Adipose tissue (tissue), 3 donors: ENCODE data around the gene BUB3. TPM values are rescaled to one million over a fixed set of nuclear protein-coding genes. Genes with fewer than 3 reads are reported as not detected.
"Not testable (repeated sequence)": the region's sequence is repeated elsewhere in the genome, so short reads cannot be mapped to it uniquely, and the experiment has no call there.

Source experiments
- H3K27ac ChIP-seq: one replicate; pipeline ENCODE4 v1.5.1; 2013; ENCODE audit warnings: low read depth, low read length
- WGBS, 3 donors: extraction: QIAGEN DNeasy Blood & Tissue Kit; methylation state at CpG; one replicate each; pipeline ENCODE4 v1.1.7; 2013; 5-methylcytosine and 5-hydroxymethylcytosine counted together
- polyA plus RNA-seq, 3 donors: library from polyadenylated mRNA; stranded (reverse); fragments of 200-250 nt; gene quantifications; one replicate each; pipeline ENCODE4 v1.2.3, GENCODE V29; 2013
- donor health status: healthy with polysubstance abuse.
- donor health status: Bipolar disorder and iron deficiency.
- donor health status: healthy.

Gene BUB3
- polyA plus RNA-seq, 3 donors: 27.0 to 50.0 (median 36.4) TPM

DNA sequence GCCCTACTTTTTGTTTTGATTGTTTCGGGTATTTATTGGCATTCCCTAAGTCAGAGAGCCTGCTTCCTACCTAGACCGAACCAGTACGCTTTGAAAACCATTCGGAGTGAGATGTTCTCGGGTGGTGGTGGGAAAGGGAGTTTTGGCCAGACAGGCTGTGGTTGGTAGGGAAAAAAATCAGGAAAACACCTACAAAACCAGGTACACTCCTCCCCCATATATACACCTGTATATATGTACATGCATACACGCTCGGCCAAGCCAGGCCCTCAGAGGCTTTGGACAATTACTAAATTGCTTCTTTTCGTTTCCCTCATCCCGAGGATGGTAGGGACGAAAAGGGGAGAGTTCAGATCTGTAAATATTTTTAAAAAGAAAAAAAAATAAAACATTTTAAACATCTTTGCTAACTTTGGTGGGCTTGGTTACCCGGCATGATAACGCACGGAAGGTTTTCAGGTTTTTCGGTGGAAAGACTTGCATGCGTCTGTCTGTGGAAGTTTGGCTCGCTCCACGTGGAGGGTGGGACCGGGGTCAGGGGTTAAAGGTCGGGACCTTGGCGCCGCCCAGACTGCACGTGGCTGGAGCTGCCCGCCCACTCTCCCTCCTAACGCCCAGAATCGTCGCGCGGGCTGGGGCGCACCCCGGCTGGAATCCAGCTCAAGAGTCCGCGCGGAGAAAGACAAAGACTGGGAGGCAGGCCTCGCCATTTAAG, 3.8 kb upstream of the BUB3 start:
- H3K27ac ChIP-seq: no peak overlapping the region
- 6 to 7% (median 7%) methylated on average over 33 to 34 of the region's 34 CpGs for WGBS, 3 donors

DNA sequence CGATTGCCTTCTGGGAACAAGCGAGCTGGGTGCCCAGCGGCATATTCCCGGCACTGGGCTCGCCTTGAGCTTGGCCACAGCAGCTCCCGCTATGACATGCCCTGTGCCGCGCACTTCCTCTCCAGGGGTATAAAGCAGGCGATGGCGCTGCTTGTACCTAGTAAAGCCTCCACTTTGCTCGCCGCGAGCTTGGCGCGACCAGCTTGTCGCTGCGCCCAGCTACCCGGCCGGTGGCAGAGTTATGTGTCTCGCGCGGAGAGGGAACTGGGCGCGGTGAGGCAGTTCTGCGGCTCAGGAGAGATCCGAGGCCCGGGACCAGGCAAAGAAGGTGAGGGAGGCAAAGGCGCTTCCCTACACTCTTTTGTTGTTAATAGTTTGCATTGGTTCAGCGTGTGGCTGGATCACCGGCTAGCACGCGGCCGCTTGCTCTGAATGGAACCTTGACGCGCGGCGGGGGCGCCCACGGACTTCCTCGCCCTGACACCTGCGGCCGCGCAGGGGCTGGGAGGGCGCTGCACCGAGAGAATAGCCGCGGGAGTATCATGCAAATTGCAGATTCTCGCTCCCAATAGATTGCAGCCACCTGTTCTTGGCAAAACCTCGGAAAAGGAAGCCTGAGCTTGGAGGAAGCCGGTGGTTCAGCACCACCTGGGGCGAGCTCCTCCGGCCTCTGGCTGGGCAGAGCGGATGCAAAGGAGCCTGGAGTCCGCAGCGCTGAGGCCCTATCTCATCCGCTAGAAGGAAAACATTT, 3.0 kb upstream of the BUB3 start:
- H3K27ac ChIP-seq: no peak overlapping the region
- 3 to 4% (median 3%) methylated on average over 56 of the region's 56 CpGs for WGBS, 3 donors

DNA sequence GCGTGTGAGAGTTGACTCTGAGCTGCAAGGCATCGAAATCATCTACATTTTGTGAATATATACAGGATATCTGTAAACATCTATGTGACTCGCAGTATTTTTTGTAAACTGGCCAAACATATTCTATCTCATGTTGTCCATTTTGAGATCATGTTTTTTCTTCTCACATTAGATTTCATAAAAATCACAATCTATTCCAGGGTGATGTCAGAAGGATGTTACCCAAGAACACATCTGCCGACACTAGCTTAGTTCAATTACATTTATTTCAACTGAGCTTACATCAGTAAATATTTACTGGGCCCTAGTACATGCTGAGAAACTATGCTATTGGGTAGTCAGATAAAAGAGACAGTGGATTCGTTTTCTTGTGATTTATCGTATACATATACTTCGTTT, 2.5 kb upstream of the BUB3 start:
- no peak overlapping the region for H3K27ac ChIP-seq
- WGBS, 3 donors: 18 to 24% (median 24%) methylated on average over 7 of the region's 7 CpGs

DNA sequence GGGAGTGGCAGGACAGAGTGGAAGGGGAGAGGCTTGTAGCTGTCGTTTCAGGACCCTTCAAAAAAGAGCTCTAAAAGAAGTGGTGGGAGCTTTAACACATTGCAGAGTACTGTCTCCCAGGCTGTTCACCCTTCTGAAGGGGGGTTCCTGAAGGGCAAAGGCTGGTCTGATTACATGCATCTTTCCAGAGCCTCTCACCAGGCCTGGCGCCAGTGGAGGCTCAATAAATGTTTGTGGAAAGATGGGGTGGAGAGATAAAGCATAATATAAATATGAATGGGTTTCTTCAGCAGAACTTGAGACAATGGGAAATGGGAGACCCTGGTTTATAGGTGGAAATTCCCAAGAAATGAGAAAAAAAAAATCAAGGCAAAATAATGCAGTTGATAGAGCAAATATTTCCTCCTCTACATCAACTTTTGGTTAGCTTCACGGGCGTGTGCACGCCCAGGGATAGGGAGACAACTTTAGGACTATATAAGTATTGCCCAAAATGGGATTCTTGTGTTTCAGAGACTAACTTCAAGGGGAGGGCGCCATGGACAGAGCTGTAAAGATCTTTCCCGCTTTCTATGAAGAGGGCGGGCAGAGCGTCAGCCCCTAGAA, 613 bp upstream of the BUB3 start:
- 35 to 42% (median 41%) methylated on average over 9 of the region's 9 CpGs for WGBS, 3 donors
- no peak overlapping the region for H3K27ac ChIP-seq

DNA sequence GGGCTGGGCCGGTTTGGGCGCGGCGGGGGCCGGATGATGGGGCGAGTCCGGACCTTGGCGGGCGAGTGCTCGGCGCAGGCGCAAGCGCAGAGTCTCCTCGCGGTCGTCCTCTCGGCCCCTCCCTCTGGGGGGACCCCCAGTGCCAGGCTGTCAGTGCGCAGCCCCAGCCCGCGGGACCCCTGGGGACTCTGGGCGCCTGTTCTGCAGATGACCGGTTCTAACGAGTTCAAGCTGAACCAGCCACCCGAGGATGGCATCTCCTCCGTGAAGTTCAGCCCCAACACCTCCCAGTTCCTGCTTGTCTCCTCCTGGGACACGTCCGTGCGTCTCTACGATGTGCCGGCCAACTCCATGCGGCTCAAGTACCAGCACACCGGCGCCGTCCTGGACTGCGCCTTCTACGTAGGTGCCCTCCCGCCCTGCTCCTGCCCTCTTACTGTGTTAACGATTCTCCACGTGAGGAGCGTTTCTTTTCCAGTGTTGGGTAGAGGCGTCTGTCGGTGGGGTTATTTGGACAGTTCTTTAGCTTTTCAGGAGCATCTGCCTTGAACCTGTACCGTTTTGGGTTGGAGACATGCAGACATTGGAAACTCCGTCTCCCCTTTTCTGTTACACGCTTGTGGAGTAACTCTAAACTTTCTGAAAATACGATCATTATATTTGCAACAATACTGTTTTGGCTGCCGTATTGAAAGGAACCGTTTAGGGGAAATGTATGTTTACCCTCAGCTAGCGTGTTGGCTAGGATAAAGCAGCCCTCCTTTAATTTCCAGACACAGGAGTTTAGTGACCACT, 706 bp downstream of the BUB3 start:
- H3K27ac ChIP-seq: peak overlapping the region; percentile 70
- WGBS, 3 donors: 4 to 7% (median 5%) methylated on average over 46 to 49 of the region's 49 CpGs

DNA sequence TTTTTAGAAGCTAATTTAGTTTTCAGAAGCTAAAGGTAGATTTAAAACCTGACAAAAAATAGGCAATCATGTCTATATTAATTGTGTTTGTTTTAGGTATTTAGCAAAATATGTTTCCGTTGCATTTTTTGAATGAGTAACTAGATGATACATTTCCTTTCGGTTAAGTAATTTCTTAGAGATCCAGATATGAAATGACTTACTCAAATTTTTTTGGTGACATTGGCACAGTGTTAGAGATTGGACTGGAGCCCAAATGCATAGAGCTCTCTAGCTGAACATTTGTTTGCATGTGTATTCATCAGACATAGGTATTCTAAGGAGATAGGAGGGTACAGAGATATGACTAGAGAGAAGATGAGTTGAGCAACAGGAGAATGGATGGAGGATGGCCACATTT, 1.9 kb downstream of the BUB3 start:
- 87 to 94% (median 93%) methylated on average over 2 of the region's 2 CpGs for WGBS, 3 donors
- H3K27ac ChIP-seq: no peak overlapping the region

DNA sequence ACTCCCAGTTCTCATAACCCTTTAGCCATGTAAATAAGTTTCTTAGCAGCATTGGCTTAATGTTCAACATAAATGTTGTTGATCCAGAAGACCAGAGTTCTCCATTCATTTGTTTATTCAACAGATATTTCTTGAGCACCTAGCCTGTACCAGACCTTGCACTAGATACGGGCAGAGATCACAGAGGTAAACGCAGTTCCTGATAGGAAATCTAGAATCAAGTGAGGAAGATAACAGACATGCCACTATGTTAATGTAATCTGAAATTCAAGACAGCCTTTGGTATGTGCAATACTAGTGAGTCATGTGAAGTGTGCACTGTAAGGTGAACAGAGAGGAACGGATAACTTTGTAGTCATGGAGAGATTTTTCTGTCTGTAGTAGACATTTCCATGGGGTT, 3.0 kb downstream of the BUB3 start:
- H3K27ac ChIP-seq: no peak overlapping the region
- 72 to 86% (median 81%) methylated on average over 3 of the region's 3 CpGs for WGBS, 3 donors

DNA sequence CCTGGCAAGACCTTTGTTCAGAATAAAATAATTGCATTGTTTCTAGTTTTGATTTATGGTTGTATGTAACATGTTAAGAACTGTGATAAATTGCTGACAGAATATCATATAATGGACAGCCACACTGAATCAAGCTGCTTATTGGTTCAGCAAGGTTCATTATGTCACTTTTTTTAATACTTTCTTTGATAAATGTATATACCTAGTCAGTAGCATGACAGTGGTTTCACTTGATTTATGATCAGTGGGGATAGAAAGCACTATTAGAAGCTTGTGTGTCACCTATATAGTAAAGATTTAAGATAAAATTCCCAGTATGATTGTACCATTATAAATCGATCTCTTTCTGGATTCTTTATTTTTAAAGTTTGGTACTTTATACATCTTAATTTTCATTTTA, 4.5 kb downstream of the BUB3 start:
- WGBS, 3 donors: 87 to 96% (median 95%) methylated on average over 1 of the region's 1 CpG

DNA sequence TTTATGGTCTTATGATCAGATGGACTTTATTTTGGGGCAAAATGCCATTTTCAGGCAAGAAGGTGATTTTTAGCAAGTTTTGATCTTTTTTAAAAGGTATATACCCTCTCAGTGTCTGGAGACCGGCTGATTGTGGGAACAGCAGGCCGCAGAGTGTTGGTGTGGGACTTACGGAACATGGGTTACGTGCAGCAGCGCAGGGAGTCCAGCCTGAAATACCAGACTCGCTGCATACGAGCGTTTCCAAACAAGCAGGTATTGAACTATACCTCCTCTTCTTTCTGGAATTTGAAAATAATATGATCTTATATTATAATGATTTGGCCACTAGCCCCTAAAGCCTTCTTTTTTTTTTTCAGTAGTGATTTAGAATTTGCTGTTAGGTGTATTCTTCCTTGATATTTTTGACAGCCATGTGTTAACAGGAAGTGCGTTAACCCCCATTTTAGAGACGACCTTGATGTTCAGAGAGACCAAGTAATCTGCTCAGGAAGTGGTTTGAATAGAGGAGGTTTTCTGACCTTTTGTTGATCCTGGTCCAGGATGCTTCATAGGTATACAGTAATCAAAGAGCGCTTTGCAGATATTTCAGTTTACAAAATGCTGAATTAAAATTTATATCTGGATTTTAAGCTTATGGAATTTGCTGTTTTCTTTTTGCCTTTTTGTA, 6.2 kb downstream of the BUB3 start:
- WGBS, 3 donors: 83 to 88% (median 85%) methylated on average over 11 of the region's 11 CpGs
- no peak overlapping the region for H3K27ac ChIP-seq

More for the DNA sequence above, 4.5 kb downstream of the BUB3 start:
- H3K27ac ChIP-seq: no peak overlapping the region

DNA sequence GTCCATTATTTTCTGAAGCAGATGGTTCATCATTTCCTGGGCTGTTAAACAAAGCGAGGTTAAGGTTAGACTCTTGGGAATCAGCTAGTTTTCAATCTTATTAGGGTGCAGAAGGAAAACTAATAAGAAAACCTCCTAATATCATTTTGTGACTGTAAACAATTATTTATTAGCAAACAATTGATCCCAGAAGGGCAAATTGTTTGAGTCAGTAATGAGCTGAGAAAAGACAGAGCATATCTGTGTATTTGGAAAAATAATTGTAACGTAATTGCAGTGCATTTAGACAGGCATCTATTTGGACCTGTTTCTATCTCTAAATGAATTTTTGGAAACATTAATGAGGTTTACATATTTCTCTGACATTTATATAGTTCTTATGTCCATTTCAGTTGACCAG, 10.1 kb downstream of the BUB3 start:
- H3K27ac ChIP-seq: no peak overlapping the region
- WGBS, 3 donors: 91 to 98% (median 94%) methylated on average over 2 of the region's 2 CpGs

DNA sequence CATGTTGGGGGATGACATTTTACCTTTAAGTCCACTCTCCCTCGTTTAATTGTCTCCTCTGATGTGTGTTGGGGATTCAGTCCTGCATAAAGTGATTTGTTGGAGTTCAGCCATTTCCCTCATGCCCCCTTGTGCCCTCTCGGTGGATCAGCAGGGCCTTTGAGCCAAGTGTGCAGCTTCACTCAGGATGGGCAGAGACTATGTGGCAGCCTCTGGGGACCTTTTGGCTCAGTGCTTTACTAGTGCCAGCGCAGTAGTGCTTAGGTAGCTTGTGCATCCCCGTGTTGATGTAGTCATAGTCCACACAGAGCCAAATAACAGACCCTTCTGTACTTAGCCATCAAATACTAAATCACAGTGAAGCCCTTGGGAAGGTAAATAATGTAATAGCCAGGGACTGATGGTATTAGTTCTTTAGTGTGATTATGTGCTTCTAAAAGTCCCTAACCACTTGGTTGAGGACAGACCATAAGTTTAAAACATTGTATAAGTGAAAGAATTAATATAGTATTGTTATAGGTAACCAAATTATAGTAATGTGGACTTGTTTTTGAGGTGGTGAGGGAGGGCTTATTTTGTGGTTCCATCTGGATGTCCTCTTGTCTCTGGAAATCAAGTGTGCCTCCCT, 11.4 kb downstream of the BUB3 start:
- H3K27ac ChIP-seq: no peak overlapping the region
- 78 to 87% (median 85%) methylated on average over 4 of the region's 4 CpGs for WGBS, 3 donors

DNA sequence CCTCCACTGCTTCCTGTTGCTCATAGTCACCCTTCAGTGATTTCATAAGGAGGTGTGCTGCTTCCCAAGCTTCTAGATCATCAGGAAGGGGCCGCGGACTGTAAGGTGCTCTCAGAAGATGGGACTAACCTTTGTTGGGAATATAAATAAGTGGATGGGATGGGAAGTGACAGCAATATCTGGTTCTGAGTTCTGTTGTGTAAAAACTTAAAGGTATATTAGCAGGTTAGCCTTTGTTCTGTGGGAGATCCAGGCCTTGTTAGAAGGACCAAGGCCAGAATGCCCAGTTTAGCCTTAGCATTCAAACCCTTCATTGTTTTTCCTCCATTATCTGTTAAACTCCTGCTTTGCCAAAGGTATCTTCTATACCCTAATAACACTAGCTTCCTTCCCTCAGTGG, 12.4 kb downstream of the BUB3 start:
- 94 to 98% (median 96%) methylated on average over 2 of the region's 2 CpGs for WGBS, 3 donors
- H3K27ac ChIP-seq: no peak overlapping the region

DNA sequence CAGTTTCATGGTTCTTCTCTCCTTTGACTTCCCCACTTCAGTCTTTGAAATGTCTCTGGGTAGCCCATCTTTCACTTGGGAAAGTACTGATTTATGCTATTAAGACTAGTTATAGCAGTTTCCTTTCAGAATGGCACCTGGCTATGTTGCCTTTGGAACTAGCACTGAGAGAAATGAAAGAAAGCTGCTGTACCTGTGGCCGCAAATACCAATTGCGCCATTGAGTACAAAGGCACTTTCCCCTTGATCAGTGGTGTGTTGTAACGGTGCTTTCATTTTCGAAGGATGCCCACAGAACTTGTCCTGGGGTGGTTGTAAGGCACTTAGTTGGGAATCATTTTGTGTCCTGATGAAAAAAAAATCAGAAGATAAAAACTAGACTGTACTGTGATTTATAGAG, 16.8 kb downstream of the BUB3 start:
- WGBS, 3 donors: 94 to 98% (median 95%) methylated on average over 4 of the region's 4 CpGs

DNA sequence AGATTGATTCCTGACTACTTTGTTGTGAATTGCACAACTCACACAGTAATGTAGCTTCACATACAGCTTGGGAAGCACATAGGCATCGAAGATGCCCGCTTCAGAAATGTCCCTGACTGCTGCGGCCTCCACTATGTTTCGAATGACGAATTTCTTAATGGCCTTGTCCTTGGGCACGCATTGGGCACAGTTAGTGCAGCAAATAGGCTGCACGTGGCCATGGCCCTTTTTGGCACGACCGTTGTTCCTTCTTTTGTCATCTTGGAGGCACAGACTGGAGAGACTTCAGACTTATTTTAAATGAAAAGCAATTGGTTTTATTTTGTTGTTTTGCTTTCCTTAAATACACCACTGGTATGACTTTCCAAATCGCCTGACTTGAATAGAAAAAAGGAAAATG, 17.4 kb downstream of the BUB3 start:
- 92 to 97% (median 96%) methylated on average over 10 of the region's 10 CpGs for WGBS, 3 donors
- not testable (repeated sequence) for H3K27ac ChIP-seq

More for the DNA sequence above, 16.8 kb downstream of the BUB3 start:
- no peak overlapping the region for H3K27ac ChIP-seq

DNA sequence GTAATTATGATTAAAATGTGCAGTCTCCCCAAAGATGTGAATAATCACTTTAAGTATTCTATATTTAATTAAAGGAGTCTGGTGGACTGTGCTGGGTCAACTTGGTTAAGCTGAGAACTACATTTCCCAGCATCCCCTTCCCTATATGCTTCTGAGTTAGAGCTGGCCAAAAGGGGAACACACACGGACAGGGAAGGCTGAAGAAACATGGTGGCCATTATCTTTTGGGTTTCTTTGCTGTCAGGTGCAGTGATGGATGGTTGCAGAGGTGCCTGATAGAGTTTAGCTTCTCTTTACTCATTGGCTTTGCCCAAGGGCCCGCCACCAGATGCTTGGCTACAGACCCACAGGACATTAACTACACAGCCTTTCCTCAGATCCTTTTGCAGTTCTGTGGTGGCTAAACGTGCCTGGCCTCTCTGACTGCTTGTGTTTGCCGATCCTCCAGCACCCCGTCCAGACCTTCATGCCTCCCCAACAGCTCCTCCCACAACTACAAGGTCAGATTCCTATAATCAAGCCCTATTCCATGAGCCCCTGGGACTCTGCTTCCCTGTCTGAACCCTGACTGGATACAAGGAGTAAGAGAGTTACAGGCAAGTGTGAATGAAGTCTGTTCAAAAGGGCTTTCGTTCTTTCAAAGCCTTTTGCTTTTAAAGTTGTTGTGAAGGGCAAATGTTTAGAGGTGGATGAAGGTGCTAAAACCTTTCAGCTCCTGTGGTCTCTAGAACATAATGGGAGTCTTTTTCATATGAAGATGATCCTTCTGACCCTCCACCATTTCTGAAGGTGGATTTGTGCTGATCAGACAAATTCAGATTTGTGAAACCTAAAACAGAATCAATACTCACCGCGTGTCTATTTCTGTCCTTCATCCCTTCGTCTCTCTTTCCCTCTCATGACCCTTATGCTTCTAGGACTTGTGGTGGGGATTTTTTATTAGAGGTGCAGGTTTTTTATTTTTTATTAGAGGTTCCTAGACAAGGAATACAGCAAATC, 21.5 kb downstream of the BUB3 start:
- 73 to 80% (median 78%) methylated on average over 9 of the region's 9 CpGs for WGBS, 3 donors

DNA sequence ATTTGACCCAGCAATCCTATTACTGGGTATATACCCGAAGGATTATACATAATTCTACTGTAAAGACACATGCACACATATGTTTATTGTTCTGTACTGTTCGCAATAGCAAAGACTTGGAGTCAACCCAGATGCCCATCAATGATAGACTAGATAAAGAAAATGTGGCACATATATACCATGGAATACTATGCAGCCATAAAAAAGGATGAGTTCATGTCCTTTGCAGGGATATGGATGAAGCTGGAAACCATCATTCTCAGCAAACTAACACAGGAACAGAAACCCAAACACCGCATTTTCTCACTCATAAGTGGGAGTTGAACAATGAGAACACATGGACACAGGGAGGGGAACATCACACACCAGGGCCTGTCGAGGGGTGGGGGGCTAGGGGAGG, 24.2 kb downstream of the BUB3 start:
- not testable (repeated sequence) for H3K27ac ChIP-seq
- WGBS, 3 donors: 93 to 98% (median 98%) methylated on average over 4 of the region's 4 CpGs

More for the DNA sequence above, 21.5 kb downstream of the BUB3 start:
- no peak overlapping the region for H3K27ac ChIP-seq
